Endometrial microvascular endothelial cells (primary cell): ENCODE data around the gene CEP89. TPM values are rescaled to one million over a fixed set of nuclear protein-coding genes. Genes with fewer than 3 reads are reported as not detected.
"Not testable (repeated sequence)": the region's sequence is repeated elsewhere in the genome, so short reads cannot be mapped to it uniquely, and the experiment has no call there.

Source experiments
- in situ Hi-C: cut with HindIII; loops from 2 replicates; pipeline ENCODE4 v1.10.0; 2017; ENCODE audit warnings: low sequenced_read_pairs, low pct_unique_long_range_greater_than_20kb; ENCODE audit errors: inconsistent ontology term
- total RNA-seq: library from RNA; depleted of rRNA; stranded (reverse); fragments of >200 nt; gene quantifications from one replicate; pipeline ENCODE4 v1.2.3, GENCODE V29; 2015; ENCODE audit errors: inconsistent ontology term

The CEP89 gene
- total RNA-seq, 1 donor from 2014 or later, result 31.6 TPM

DNA sequence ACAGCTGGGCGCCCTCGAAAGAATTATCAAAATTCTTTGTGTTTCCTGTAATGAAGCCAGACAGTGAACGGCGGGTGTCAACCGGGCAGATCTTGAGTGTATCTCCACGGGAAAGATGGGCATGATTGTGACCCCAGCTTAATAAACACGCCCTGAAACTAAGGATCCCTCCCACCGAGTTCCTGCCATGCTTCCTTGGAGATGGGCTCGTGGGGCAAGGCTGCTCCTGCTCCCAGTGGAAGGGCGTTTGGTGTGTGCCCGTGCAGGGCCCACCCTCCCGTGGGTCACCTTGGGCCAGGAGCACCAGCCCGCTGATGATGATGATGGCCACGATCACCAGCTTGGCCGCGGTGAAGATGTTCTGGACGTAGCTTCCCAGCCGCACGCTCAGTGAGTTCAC, 109.6 kb downstream of the CEP89 start:
- in situ Hi-C loops, result no loop called here

GRCh38 chr19:32861596-32861995, 110.2 kb downstream of the CEP89 start:
- in situ Hi-C loops, result no loop called here

DNA sequence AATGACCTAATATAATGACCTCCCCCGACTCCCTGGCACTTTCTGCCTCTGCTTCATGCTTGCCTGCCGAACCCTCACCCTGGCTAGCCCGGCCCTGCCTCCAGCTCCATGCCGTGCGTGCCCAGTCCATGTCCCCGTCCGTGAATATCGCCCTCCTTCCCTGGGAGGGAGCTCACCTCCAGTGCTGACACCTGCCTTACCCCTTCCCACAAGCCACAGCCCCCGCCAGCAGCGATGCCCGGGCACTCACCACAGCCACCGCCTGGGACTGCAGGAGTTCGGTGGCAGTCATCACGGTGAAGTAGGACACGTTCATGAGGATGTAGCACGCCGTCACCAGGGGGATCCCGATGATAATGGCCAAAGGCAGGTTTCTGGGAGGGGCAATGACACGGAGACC, 112.2 kb downstream of the CEP89 start:
- in situ Hi-C loops, result no loop called here

DNA sequence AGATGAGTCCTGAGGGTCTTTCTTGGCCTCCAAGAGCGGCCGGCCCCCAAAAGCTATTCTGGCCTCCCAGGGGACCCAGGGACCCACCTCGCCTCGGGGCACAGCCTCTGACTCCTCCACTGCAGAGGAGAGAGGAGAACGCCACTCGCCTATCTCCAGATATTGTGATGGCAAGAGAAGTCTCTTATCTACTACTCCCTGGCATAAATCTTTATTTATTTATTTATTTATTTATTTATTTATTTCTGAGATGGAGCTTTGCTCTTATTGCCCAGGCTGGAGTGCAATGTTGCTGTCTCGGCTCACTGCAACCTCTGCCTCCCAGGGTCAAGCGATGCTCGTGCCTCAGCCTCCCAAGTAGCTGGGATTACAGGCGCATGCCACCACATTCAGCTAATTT, 113.2 kb downstream of the CEP89 start:
- in situ Hi-C loops, result no loop called here

DNA sequence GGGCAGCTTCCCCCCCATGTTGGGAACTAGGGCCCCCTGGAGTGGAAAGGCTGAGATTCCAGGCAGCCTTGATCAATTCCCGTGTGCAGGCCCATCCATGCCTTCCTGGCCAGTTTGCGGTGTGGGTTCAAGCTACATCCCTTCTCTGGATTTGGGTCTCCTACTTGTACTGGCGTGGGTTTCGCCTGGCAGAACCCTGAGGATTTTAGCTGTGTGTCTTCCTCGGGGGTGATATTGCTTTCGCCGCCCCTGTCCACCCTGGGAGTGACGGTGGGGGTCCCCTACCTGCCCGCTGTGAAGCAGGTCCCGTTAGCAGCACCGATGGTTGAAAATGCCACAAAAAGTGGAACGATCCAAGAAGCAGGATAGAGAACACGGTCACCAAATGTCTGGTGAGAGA, 113.6 kb downstream of the CEP89 start:
- in situ Hi-C loops, result no loop called here

- in situ Hi-C loops, result no loop called here
Observed at GRCh38 chr19:32857584-32857983, 114.2 kb downstream of the CEP89 start.

GRCh38 chr19:32856818-32857217, 114.9 kb downstream of the CEP89 start:
- in situ Hi-C loops, result not testable (repeated sequence)

- in situ Hi-C loops, result no loop called here
Observed at GRCh38 chr19:32852216-32852615, 119.5 kb downstream of the CEP89 start.

GRCh38 chr19:32848035-32848434, 123.7 kb downstream of the CEP89 start:
- in situ Hi-C loops, result not testable (repeated sequence)

- in situ Hi-C loops, result no loop called here
Observed at GRCh38 chr19:32843716-32844245, 128.0 kb downstream of the CEP89 start.

- in situ Hi-C loops, result no loop called here
Observed at GRCh38 chr19:32842061-32842460, 129.7 kb downstream of the CEP89 start.

- in situ Hi-C loops, result no loop called here
Observed at GRCh38 chr19:32837531-32837930, 134.2 kb downstream of the CEP89 start.

- in situ Hi-C loops, result not testable (repeated sequence)
Observed at GRCh38 chr19:32833388-32833787, 138.4 kb downstream of the CEP89 start.

DNA sequence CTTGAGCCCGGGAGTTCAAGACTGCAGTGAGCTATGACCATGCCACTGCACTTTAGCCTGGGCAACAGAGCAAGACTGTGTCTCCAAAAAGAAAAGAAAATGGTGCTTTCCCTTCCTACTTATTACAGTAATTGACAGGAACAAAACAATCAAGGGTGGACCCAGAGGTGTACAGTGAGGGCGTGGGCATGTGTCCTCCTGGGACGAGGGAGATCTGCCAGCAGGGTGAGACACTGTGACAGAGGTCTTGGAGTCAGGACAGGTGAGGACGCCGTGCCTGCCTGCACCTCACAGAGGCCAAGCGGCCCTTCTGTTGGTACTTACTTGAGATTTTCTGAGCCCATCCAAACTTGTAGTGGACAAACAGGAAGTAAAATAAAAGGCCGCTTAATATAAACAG, 138.9 kb downstream of the CEP89 start:
- in situ Hi-C loops, result not testable (repeated sequence)

GRCh38 chr19:32832094-32832493, 139.7 kb downstream of the CEP89 start:
- in situ Hi-C loops, result not testable (repeated sequence)

GRCh38 chr19:32831611-32832010, 140.1 kb downstream of the CEP89 start:
- in situ Hi-C loops, result no loop called here

DNA sequence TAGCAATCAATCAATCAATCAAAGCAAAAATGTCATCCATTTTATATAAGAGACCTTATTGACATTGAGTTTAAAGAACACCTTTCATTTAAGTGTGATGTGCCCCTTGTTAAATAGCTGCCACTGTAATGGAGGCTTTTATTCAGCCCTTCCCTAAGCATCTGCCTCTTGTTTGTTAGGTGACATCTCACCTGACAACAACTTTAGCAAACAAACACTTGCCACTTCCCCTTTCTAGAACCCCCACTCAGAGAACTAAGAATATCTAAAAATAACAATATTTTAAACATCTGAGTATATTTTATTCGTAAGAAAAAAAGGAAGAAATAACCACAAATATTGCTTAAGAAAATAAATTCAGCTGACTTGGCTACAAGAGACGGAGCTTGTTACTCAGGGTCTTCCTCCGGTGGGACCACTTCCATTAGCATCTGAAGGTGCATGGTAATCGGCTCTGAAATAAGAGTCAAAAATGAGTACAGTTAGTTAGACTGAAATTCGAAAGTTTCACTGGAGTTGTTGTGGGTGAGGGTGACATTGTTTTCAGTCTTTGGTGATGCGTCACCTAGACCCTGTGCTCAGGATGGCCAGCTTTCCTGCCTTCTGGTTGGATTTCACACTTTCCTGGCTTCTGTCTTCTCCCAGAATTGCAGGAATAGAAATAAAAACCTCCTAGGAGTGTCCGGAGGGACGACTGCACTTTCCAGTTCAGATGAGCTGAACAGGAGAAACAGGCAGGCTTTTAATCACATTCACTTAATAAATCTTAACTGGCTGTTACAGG, 141.3 kb downstream of the CEP89 start:
- in situ Hi-C loops, result no loop called here

GRCh38 chr19:32829345-32829896, 142.3 kb downstream of the CEP89 start:
- in situ Hi-C loops, result no loop called here

DNA sequence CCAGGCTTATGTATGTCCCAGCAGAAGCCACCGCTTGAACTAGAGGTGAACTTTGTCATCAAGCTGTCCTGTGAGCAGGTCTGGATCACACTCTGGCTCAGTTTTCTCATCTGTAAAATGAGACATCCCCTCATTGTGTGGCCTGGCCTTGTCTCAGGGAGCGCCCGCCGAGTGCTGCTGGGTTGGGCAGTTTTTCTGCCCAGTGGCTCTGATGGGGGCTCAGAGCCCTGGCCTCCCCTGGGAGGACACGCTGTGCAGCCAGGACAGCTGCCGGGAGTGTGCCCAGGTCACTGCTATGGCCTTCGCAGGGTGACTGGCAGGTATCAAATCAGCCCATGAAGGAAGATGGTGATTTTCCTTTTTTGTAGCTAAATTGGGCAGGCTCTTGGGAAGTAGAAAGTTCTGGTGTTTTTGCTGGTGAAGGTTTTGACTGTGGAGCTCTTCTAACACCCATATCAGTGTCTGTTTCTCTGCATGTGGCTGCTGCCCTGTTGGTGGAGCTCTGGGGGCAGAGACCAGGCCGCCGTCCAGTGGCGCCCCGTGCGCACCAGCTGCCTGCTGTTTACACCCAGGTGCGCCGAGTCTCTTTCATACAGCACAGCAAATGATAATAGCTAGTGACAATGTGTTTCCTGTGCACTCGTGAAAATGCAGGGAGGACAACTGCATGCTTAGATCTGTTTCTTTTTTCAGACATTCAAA, 143.0 kb downstream of the CEP89 start:
- in situ Hi-C loops, result no loop called here

- in situ Hi-C loops, result no loop called here
Observed at GRCh38 chr19:32828139-32828538, 143.6 kb downstream of the CEP89 start.
